Naive B cell (primary cell): ENCODE results near the gene DSC2. TPM values are rescaled to one million over a fixed set of nuclear protein-coding genes. Genes with fewer than 3 reads are reported as not detected.

ENCODE experiments used
- ATAC-seq, 2 donors: fragments of 150-1000 bp; cut with Tn5 transposase; 2 replicates each; pipeline ENCODE4 v1.10.0; 2021; ENCODE audit warnings: low read depth in 2 of 2, mild to moderate bottlenecking in 2 of 2, moderate library complexity in 2 of 2
- DNase-seq: peaks from one replicate; pipeline ENCODE4 v3.0.0; 2022
- H3K27ac Mint-ChIP-seq, 6 donors: one replicate each; pipeline ENCODE4 v1.8.0; 2020 to 2022; ENCODE audit warnings: mild to moderate bottlenecking in 6 of 6, mixed read lengths in 6 of 6, moderate library complexity in 5 of 6, inconsistent platforms in 2 of 6
- H3K27me3 Mint-ChIP-seq, 3 donors: one replicate each; pipeline ENCODE4 v1.8.0; 2021 to 2022; ENCODE audit warnings: mixed read lengths in 3 of 3, mild to moderate bottlenecking in 1 of 3
- H3K36me3 Mint-ChIP-seq, 2 donors: one replicate each; pipeline ENCODE4 v1.8.0; 2020 to 2022; ENCODE audit warnings: mixed read lengths in 2 of 2, inconsistent platforms in 1 of 2, mild to moderate bottlenecking in 1 of 2
- H3K4me1 Mint-ChIP-seq, 3 donors: one replicate each; pipeline ENCODE4 v1.8.0; 2020 to 2022; ENCODE audit warnings: mixed read lengths in 3 of 3, inconsistent platforms in 1 of 3, mild to moderate bottlenecking in 1 of 3, moderate library complexity in 1 of 3
- H3K4me3 Mint-ChIP-seq, 8 donors: one replicate each; pipeline ENCODE4 v1.8.0; 2020 to 2022; ENCODE audit warnings: mild to moderate bottlenecking in 8 of 8, mixed read lengths in 8 of 8, moderate library complexity in 8 of 8, inconsistent platforms in 2 of 8
- H3K9me3 Mint-ChIP-seq, 7 donors: one replicate each; pipeline ENCODE4 v1.8.0; 2020 to 2022; ENCODE audit warnings: mixed read lengths in 7 of 7, mild to moderate bottlenecking in 5 of 7, inconsistent platforms in 2 of 7, moderate library complexity in 1 of 7
- polyA plus RNA-seq, 6 donors: library from polyadenylated mRNA; unstranded; fragments of 300-500 nt; fragmentation: Illumina TruSeq; gene quantifications; one replicate each; pipeline ENCODE4 v1.2.3, GENCODE V29; 2021; ENCODE audit warnings: low read depth in 6 of 6

The DSC2 gene
- polyA plus RNA-seq, 6 donors from 2014 or later: 0.04 to 0.08 TPM; not detected in 4

DNA sequence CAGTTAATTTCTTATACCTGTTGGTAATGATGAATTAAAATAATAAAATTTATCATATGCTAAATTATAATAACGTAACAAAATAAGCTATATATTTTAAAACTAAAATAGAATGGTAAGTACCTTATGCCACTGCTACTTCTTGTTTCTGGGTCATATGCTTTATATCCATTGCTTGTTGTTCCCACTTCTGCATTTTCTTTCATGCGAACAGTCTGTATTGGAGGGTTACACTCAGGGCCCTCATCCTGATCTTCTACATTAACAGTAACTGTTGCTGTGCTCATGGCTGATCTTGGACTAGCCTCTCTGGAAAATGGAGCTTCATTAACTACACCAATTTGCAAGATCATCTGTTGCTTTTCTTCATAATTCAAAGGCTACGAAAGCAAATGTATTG, 22.2 kb downstream of the DSC2 start:
- Mint-ChIP-seq H3K4me1 (no peaks in the 10 kb centered on the region), H3K36me3 (no peaks in the 10 kb centered on the region), H3K27me3 (no peaks in the 10 kb centered on the region), H3K9me3 (peaks cover 0 to 14% (median 3%) of the 10 kb centered on the region in 7 donors), H3K27ac (no peak overlapping the region), H3K4me3 (no peak overlapping the region)
- DNase-seq (no peak), ATAC-seq (no peak)

DNA sequence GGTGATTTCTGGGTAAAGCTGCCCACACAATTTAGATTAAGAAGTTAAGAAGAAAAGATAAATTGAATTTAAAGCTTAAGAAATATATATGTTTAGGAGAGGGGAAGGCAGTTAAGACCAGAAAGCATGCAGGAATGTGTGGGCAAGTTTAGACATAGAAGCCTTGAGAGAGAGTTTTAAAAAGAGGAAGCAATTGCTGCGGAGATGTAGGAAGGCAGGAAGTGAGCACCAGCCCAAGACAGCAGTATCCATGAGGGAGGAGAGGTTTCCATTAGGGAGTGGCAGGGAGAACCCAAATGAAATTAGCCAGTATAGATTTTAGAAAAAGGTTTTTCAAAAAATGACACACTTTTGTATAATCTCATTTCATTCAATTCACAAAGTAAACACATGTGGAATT, 24.3 kb downstream of the DSC2 start:
- Mint-ChIP-seq H3K9me3 (peaks cover 0 to 14% (median 4%) of the 10 kb centered on the region in 7 donors), H3K27me3 (no peaks in the 10 kb centered on the region), H3K27ac (no peak overlapping the region), H3K4me1 (no peaks in the 10 kb centered on the region), H3K36me3 (no peaks in the 10 kb centered on the region), H3K4me3 (no peak overlapping the region)
- ATAC-seq (no peak), DNase-seq (no peak)

DNA sequence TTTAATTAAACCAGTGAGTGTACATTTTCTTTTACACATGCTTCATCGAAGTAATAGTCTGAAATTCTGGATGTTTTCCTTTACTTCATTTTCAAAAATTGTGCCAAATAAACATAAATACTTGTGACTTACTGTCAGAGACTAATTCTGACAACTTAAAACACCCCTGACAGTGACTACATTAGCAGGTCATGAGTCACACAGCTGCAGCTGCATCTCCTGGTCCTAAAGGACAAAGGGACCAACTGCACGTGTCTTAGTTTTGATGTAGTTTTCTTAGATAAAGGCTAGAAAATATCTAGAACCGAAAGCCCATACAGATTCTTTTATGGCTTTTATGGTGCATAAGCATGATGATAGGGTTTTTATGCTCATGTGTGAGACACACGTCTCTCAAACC, 30.0 kb downstream of the DSC2 start:
- Mint-ChIP-seq H3K36me3 (no peaks in the 10 kb centered on the region), H3K4me3 (no peak overlapping the region), H3K4me1 (no peaks in the 10 kb centered on the region), H3K9me3 (peaks cover 0 to 11% (median 4%) of the 10 kb centered on the region in 7 donors), H3K27me3 (no peaks in the 10 kb centered on the region), H3K27ac (no peak overlapping the region)
- no peak for DNase-seq
- ATAC-seq: no peak

DNA sequence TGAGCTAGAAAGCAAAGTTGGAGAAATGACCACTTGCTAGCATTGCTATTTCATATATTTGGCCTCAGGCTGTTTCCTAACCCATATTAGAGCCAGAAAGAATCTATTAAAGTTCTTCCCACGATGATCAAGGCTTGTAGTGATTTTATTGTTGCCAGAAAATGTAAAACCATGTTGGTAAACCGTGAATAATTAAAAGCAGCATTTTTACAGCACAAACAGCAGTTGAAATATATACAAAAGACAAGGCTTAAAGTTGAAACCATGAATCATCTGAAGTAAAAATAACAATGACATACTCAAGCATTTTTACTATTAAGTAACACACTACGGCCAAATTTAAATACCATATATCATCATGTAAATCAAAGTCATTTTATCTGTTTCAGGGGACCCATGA, 32.0 kb downstream of the DSC2 start:
- Mint-ChIP-seq H3K4me3 (no peak overlapping the region), H3K9me3 (peaks cover 0 to 3% (median 0%) of the 10 kb centered on the region in 7 donors), H3K4me1 (no peaks in the 10 kb centered on the region), H3K27me3 (no peaks in the 10 kb centered on the region), H3K27ac (peak overlapping the region in 1 of 6 donors; percentile 47), H3K36me3 (no peaks in the 10 kb centered on the region)
- DNase-seq (no peak), ATAC-seq (no peak)

DNA sequence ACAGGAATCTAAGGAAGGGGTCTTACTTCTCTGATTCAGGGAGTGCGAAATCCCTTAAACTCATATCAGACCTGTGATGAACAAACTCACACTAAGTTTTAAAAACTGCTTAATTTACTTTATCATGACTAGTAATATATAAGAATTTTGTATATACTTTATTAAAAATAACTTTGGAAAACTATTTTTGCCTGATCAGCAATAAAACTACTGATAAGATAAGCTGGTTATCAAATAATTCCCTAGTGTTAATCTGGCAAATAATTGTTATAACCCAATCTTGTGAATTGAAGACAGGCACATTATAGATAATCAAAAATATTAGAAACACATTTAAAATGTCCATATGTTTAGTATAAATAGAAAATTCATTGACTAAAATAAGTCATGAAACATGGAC, 36.0 kb downstream of the DSC2 start:
- H3K36me3 Mint-ChIP-seq: no peaks in the 10 kb centered on the region
- DNase-seq (no peak), ATAC-seq (no peak)
- no peak overlapping the region for H3K4me3 Mint-ChIP-seq
- H3K27ac Mint-ChIP-seq: no peak overlapping the region
- H3K9me3 Mint-ChIP-seq: peaks cover 0 to 2% (median 0%) of the 10 kb centered on the region in 7 donors
- no peaks in the 10 kb centered on the region for H3K27me3 Mint-ChIP-seq
- H3K4me1 Mint-ChIP-seq: no peaks in the 10 kb centered on the region

DNA sequence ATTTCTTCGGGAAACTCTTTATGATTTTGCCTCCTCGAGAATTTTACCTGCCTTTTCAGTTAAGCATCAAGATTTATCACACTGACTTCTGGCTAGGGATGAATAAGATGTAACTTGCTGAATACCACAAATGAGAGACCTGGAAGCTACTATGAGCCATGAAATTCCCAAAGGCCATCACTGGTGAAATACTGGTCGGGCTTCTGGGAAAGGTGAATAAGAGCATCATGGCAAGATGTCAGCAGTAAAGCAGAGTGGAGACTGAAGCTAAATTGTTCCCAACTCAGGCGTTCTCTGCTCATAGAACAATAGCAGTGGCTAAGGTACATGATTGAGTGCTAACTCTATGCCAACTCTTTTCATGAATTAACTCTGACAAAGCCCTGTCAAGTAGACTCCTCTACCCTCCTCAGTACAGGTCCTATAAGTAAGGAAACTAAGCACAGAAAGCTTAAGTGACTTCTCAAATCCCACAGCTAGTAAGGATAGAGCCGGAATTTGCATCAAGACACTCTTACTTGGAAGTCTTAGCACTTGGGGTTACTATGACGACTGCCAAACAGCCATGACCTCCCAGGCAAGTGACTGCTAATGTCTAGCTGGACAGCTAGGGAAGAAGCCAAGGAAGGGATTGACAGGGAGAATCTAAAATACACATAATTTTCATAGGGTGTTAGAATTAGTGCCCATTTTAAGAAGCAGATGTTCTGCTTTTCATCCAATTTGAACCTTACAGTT, 37.0 kb downstream of the DSC2 start:
- DNase-seq: no peak
- Mint-ChIP-seq H3K27me3 (no peaks in the 10 kb centered on the region), H3K9me3 (peaks cover 0 to 2% (median 0%) of the 10 kb centered on the region in 7 donors), H3K4me1 (no peaks in the 10 kb centered on the region), H3K27ac (no peak overlapping the region), H3K4me3 (no peak overlapping the region), H3K36me3 (no peaks in the 10 kb centered on the region)
- ATAC-seq: no peak

DNA sequence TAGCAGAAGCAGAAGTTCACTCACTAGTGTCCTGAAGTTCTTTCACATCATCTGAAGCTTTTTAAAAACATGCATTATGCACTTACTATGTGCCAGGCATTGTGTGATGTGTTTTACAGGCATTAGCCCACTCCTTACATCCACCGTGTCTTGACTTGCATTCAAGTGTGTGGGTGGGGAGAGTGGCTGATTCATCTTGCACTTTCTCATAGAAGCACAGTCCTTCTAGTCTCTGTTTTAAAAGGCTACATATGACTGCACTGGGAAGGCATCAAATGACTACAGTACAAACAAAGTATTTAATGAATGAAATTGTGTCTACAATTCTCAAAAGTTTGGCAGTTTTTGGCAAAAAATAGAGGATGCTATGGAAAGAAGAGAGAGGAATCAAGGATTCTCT, 38.1 kb downstream of the DSC2 start:
- Mint-ChIP-seq H3K4me1 (no peaks in the 10 kb centered on the region), H3K27ac (no peak overlapping the region), H3K36me3 (no peaks in the 10 kb centered on the region), H3K4me3 (no peak overlapping the region), H3K9me3 (peaks cover 0 to 2% (median 0%) of the 10 kb centered on the region in 7 donors), H3K27me3 (no peaks in the 10 kb centered on the region)
- DNase-seq (no peak), ATAC-seq (no peak)

DNA sequence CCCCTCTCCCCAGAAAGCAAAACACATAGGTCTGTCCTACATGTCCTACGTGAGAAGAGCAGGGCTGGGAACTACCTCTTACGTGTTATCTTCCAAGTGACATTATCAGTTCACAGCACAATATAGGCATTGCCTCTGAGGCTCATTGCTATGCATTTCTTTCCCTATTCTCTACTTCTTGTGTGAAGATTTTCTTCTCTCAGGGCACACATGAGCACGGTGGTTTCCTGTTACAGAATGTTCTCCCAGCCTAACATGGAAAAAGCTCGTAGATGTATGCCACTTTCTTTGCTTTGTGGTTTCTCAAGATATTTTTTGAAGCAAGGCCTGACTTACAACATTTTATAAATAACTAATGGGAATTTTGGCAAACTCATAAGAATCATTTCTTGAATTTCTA, 40.3 kb downstream of the DSC2 start:
- no peak for DNase-seq
- Mint-ChIP-seq H3K27ac (no peak overlapping the region), H3K4me3 (no peak overlapping the region), H3K4me1 (no peaks in the 10 kb centered on the region), H3K27me3 (no peaks in the 10 kb centered on the region), H3K9me3 (peaks cover 0 to 2% (median 0%) of the 10 kb centered on the region in 7 donors), H3K36me3 (no peaks in the 10 kb centered on the region)
- ATAC-seq: no peak

DNA sequence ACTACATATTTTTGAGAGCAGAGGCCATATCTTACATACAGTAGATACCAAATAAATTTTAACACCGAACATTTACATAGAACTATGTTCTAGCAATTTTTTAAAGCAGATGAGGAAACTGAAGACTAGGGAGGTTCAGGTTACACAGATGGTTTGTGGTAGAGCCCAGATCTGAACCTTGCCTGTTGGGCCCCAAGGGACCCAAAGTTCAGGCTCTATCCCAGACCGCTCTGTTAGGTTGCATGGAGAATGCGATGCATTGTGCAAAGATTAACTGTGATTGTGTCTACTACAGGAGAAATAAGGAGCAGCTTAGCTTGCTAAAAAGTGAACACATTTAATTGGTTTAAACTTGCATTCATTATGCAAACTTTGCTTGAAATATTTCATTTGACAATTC, 43.3 kb downstream of the DSC2 start:
- no peak overlapping the region for H3K4me3 Mint-ChIP-seq
- no peaks in the 10 kb centered on the region for H3K4me1 Mint-ChIP-seq
- H3K9me3 Mint-ChIP-seq: peaks cover 0 to 7% (median 0%) of the 10 kb centered on the region in 7 donors
- DNase-seq (no peak), ATAC-seq (no peak)
- H3K27ac Mint-ChIP-seq: no peak overlapping the region
- no peaks in the 10 kb centered on the region for H3K36me3 Mint-ChIP-seq
- H3K27me3 Mint-ChIP-seq: peaks cover 0 to 5% (median 0%) of the 10 kb centered on the region in 3 donors

DNA sequence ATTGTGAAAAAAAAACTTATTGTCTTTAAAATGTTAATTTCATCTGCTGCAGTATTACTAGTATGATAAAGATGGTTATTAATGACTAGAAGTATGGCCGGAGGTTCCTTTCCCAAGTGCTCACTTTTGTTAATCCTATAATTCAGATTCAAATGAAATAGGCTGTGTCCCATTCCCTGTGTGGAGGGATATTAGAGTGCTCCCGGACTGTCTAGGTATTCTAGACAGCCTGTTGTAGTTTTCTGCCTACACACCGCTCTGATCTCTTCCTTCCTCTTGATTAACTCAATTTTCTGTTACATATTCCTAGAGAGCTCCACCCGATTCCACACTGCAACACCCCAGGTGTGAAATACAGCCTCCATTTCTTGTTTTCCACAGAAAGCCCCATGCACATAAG, 44.3 kb downstream of the DSC2 start:
- ATAC-seq: no peak
- no peaks in the 10 kb centered on the region for H3K36me3 Mint-ChIP-seq

DNA sequence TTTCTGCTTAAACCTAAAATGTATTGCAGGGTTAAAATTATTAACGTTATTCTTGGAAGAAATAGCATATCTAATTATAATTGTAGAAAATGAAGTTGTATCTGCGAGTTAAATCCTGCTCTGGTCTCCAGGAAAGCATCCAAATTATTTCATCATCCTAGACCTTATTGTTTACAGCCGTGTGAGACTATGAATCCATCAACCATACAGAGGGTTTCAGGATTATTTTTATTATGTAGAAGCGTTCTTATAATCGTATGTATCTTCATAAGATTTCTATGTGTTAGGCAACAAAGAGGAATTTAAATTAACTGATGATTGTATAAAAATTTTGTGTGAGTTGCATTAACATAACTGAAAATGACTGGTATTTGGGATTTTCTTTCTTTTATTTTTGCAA, 45.2 kb downstream of the DSC2 start:
- no peak for DNase-seq
- Mint-ChIP-seq H3K27ac (no peak overlapping the region), H3K27me3 (peaks cover 0 to 5% (median 0%) of the 10 kb centered on the region in 3 donors), H3K4me1 (no peaks in the 10 kb centered on the region), H3K4me3 (no peak overlapping the region), H3K9me3 (peaks cover 0 to 12% (median 5%) of the 10 kb centered on the region in 7 donors), H3K36me3 (no peaks in the 10 kb centered on the region)
- no peak for ATAC-seq

More for the DNA sequence above, 44.3 kb downstream of the DSC2 start:
- Mint-ChIP-seq H3K27me3 (peaks cover 0 to 5% (median 0%) of the 10 kb centered on the region in 3 donors), H3K27ac (no peak overlapping the region), H3K4me3 (no peak overlapping the region), H3K4me1 (no peaks in the 10 kb centered on the region), H3K9me3 (peaks cover 0 to 9% (median 2%) of the 10 kb centered on the region in 7 donors)
- DNase-seq: no peak

DNA sequence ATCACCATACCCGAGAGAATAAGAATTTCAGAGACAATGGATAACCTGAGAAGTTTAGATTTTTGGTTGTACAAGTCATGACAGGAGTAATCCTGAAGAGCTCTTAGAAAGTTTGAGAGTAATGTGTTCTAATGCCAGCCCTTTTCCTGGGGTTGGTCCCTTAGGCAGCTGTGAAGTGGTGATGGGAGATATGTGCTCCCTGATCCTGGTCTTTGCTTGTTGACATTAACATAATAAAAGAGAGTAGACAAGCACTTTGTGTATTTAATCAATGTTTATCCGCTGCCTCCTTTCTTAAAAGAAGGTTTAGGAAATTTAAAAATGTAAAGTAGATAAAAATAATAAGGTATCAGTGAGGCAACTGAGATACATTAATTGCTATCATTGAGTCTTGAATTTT, 45.9 kb downstream of the DSC2 start:
- Mint-ChIP-seq H3K27me3 (peaks cover 0 to 5% (median 0%) of the 10 kb centered on the region in 3 donors), H3K36me3 (no peaks in the 10 kb centered on the region), H3K27ac (no peak overlapping the region), H3K9me3 (peaks cover 0 to 12% (median 5%) of the 10 kb centered on the region in 7 donors), H3K4me3 (no peak overlapping the region), H3K4me1 (no peaks in the 10 kb centered on the region)
- ATAC-seq (no peak), DNase-seq (no peak)

DNA sequence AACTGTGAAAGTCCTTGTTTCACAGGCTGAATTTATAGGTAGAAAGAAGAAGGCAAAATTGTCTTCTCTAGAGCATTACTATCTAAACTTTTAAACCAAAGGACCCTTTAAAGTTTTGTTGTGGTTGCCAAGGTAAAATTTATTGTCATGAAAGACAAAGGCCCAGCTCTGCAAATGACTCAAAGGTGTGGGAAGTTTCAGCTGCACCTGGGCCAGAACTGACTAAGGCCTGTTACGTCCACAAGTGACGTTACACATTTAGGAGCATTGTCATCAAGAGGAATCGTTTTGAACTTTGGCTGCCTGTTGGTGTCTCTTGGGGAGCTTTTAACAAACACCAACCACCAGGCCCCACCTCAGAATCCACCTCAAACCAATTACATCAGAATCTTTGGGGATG, 51.6 kb downstream of the DSC2 start:
- ATAC-seq (no peak), DNase-seq (no peak)
- H3K4me1 Mint-ChIP-seq: no peaks in the 10 kb centered on the region
- peaks cover 2 to 13% (median 10%) of the 10 kb centered on the region in 3 donors for H3K27me3 Mint-ChIP-seq
- no peaks in the 10 kb centered on the region for H3K36me3 Mint-ChIP-seq
- H3K4me3 Mint-ChIP-seq: no peak overlapping the region
- no peak overlapping the region for H3K27ac Mint-ChIP-seq
- peaks cover 0 to 11% (median 6%) of the 10 kb centered on the region in 7 donors for H3K9me3 Mint-ChIP-seq

DNA sequence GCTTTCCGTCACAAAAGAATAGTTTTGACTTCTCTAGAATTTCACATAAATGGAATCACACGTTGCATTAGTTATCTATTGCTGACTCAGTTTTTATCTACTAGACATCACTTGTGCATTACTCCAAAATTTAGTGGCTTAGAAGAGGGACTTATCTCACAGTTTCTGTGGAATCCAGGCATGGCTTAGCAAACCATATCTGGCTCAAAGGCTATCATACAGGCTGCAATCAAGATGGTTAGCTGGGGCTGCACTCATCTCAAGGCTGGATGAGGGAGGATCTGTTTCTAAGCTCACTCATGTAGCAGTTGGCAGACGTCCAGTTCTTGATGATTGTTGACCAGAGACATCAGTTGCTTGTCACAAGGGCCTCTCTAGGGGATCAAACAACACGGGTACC, 53.0 kb downstream of the DSC2 start:
- Mint-ChIP-seq H3K27ac (no peak overlapping the region), H3K27me3 (peaks cover 13 to 18% (median 14%) of the 10 kb centered on the region in 3 donors), H3K9me3 (peaks cover 0 to 12% (median 5%) of the 10 kb centered on the region in 7 donors), H3K36me3 (no peaks in the 10 kb centered on the region), H3K4me3 (no peak overlapping the region), H3K4me1 (no peaks in the 10 kb centered on the region)
- ATAC-seq: no peak
- DNase-seq: no peak
